ENCODE results near the gene SUPT5H. TPM values are rescaled to one million over a fixed set of nuclear protein-coding genes. Genes with fewer than 3 reads are reported as not detected.

SUPT5H gene
- total and polyA plus RNA-seq, 2 of the 8 experiments (the other 6 are each of a cell fraction or from before 2014, with no cell fraction given), result 77.8 to 111 TPM

DNA sequence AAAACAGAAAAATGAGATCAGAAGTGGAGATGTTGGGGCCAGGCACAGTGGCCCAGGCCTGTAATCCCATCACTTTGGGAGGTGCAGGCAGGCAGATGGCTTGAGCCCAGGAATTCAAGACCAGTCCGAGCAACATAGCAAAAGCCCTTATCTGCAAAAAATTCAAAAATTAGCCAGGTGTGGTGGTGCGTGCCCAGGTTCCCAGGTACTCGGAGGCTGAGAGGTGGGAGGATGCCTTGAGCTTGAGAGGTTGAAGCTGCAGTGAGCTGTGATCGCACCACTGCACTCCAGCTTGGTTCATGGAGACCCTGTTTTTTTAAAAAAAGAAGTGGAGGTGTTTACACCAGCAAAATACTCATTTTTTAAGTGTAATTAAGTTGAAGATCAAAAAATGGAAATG, 45.3 kb upstream of the SUPT5H start:
- POLR2A ChIA-PET (ENCODE audit: partially characterized antibody), result interaction anchor here (1.1 to 14.3 kb wide), 8 partner anchors 6 to 58 kb away, joined by 3 to 234 read pairs (median 14); partner anchors contain the start of genes MED29, PAF1, PLEKHG2 and RPS16
- 87% methylated on average over 4 of the region's 4 CpGs; no CpG with 5 or more reads in 1 of the 2 experiments for WGBS, 2 experiments (ENCODE audit: extremely low coverage in 1 of 2, insufficient coverage in 1 of 2, insufficient read length in 1 of 2, insufficient replicate concordance in 2 of 2, low coverage in 1 of 2, low lambda C conversion rate in 2 of 2, missing lambda C conversion rate in 1 of 2)
- FAIRE-seq (no peak), DNase-seq (ENCODE audit: low read depth in 1 of 2, low spot score in 2 of 2) (no peak)
- CTCF ChIA-PET (ENCODE audit: partially characterized antibody), result interaction anchor here (1.0 to 9.5 kb wide), 5 partner anchors 8 to 19 kb away, joined by 3 to 128 read pairs (median 4); partner anchors contain the start of genes MED29, PAF1 and PLEKHG2
- H3K27ac ChIP-seq (ENCODE audit: low read depth, low read length), result no peak overlapping the region
- H3K36me3 ChIP-seq (ENCODE audit: control insufficient read depth in 2 of 4, insufficient read depth in 4 of 4, low read length in 3 of 4), result peaks cover 0 to 3% (median 1%) of the 10 kb centered on the region in 4 experiments; a peak in 2 of 8 replicates
- H3K4me3 ChIP-seq (ENCODE audit: extremely low read depth in 1 of 4, insufficient read depth in 2 of 4, low read depth in 3 of 4, low read length in 4 of 4), result no peak overlapping the region
- no peaks in the 10 kb centered on the region for H3K27me3 ChIP-seq (replicated peaks in 1 of 4; ENCODE audit: control insufficient read depth in 3 of 4, extremely low read depth in 1 of 4, insufficient read depth in 3 of 4, low read length in 3 of 4)
- no peak overlapping the region for H4K8ac ChIP-seq (ENCODE audit: extremely low read depth, insufficient read depth, low read length)
- peaks cover 6 to 24% (median 15%) of the 10 kb centered on the region in 4 experiments for H3K4me1 ChIP-seq (replicated peaks in 1 of 4; ENCODE audit: control insufficient read depth in 3 of 4, insufficient read depth in 4 of 4, low read length in 3 of 4)
- no peak overlapping the region for H3K18ac ChIP-seq (ENCODE audit: extremely low read depth, low read length)
- no peak overlapping the region for H2BK120ac ChIP-seq (replicated peaks; ENCODE audit: low read depth, low read length)
- H2BK12ac ChIP-seq (ENCODE audit: low read depth, low read length), result no peak overlapping the region
- H3K56ac ChIP-seq (replicated peaks; ENCODE audit: insufficient read length, low read depth, low read length), result no peak overlapping the region
- no peak overlapping the region for H2AK5ac ChIP-seq (ENCODE audit: low read depth, low read length)
- H3K4me2 ChIP-seq (ENCODE audit: insufficient read depth in 1 of 2, low read depth in 2 of 2, low read length in 2 of 2), result no peak overlapping the region
- H3K14ac ChIP-seq (ENCODE audit: insufficient read length), result no peak overlapping the region
- H2BK20ac ChIP-seq (ENCODE audit: low read length), result no peak overlapping the region
- H3K79me1 ChIP-seq (ENCODE audit: low read depth, low read length), result no peaks in the 10 kb centered on the region
- no peak overlapping the region for H2BK5ac ChIP-seq (ENCODE audit: low read depth, low read length)
- H2AFZ ChIP-seq (ENCODE audit: low read length), result no peak overlapping the region
- no peak overlapping the region for H2BK15ac ChIP-seq (ENCODE audit: low read length)
- peaks cover 12% of the 10 kb centered on the region; the same call in 1 of the 2 replicates for H3K23me2 ChIP-seq (ENCODE audit: low read depth, low read length)
- TF ChIP-seq TCF12 (IDR thresholded peaks at IDR 0.05; ENCODE audit: low read depth, low read length) (no peak), RAD21 (IDR thresholded peaks at IDR 0.05 in 1 of 2, conservative IDR thresholded peaks at IDR 0.05 in 1 of 2; ENCODE audit: low read depth in 2 of 2, low read length in 2 of 2) (no peak)
- no peak overlapping the region for H4K5ac ChIP-seq (ENCODE audit: insufficient read length, low read depth, low read length)
- no peak overlapping the region for H4K91ac ChIP-seq (replicated peaks; ENCODE audit: insufficient read length, low read length)
- H4K20me1 ChIP-seq (replicated peaks in 1 of 2; ENCODE audit: control insufficient read depth in 1 of 2, insufficient read depth in 2 of 2, low read length in 2 of 2), result peaks cover 2 to 7% of the 10 kb centered on the region in 2 experiments
- no peak overlapping the region for H3K4ac ChIP-seq (replicated peaks; ENCODE audit: insufficient read length, low read depth, low read length)
- H3K79me2 ChIP-seq (ENCODE audit: control insufficient read depth in 1 of 2, insufficient read depth in 2 of 2, low read length in 2 of 2), result no peaks in the 10 kb centered on the region
- H3K9me3 ChIP-seq (ENCODE audit: insufficient read depth in 2 of 2, low read depth in 1 of 2, low read length in 1 of 2), result no peaks in the 10 kb centered on the region
- H3K9ac ChIP-seq (replicated peaks in 1 of 4; ENCODE audit: extremely low read depth in 1 of 4, low read depth in 3 of 4, low read length in 3 of 4), result no peak overlapping the region
- H3K23ac ChIP-seq (ENCODE audit: insufficient read length), result no peak overlapping the region

Data from H1 (cell line).